ENCODE measurements around the gene OPRPN. TPM values are rescaled to one million over a fixed set of nuclear protein-coding genes. Genes with fewer than 3 reads are reported as not detected.

Gene OPRPN
- total and polyA plus RNA-seq, 4 donors = not detected

GRCh38 chr4:70364002-70364401 lies 33.7 kb upstream of the OPRPN start:
- H3K36me3 ChIP-seq (ENCODE audit: control insufficient read depth in 4 of 4, insufficient read depth in 4 of 4, low read length in 4 of 4) = no peaks in the 10 kb centered on the region
- no peak overlapping the region for H3K27ac ChIP-seq (ENCODE audit: low read depth in 1 of 2, low read length in 1 of 2)
- no peak overlapping the region for H3K9ac ChIP-seq (ENCODE audit: insufficient read depth in 1 of 2, low read length in 2 of 2)
- no peak for ATAC-seq (ENCODE audit: insufficient read depth, low FRiP score)
- H3K27me3 ChIP-seq (ENCODE audit: control insufficient read depth in 3 of 3, insufficient read depth in 3 of 3, low read length in 2 of 3) = no peaks in the 10 kb centered on the region
- no peak for DNase-seq
- H3K4me3 ChIP-seq = no peak overlapping the region
- no peak for TF ChIP-seq CTCF (IDR thresholded peaks at IDR 0.05; ENCODE audit: control extremely low read depth, extremely low read depth)
- no peaks in the 10 kb centered on the region for H3K4me1 ChIP-seq (ENCODE audit: control insufficient read depth in 5 of 5, insufficient read depth in 5 of 5, low read length in 5 of 5)
- 83 to 90% methylated on average over 5 of the region's 5 CpGs for WGBS, 2 donors
- H3K9me3 ChIP-seq (ENCODE audit: control insufficient read depth in 4 of 4, insufficient read depth in 3 of 4, low read length in 3 of 4) = no peaks in the 10 kb centered on the region

GRCh38 chr4:70365479-70365878 lies 32.3 kb upstream of the OPRPN start:
- Histone ChIP-seq H3K4me1 (ENCODE audit: control insufficient read depth in 5 of 5, insufficient read depth in 5 of 5, low read length in 5 of 5) (no peaks in the 10 kb centered on the region), H3K4me3 (no peak overlapping the region), H3K9me3 (ENCODE audit: control insufficient read depth in 4 of 4, insufficient read depth in 3 of 4, low read length in 3 of 4) (no peaks in the 10 kb centered on the region), H3K27ac (ENCODE audit: low read depth in 1 of 2, low read length in 1 of 2) (no peak overlapping the region), H3K9ac (ENCODE audit: insufficient read depth in 1 of 2, low read length in 2 of 2) (no peak overlapping the region), H3K27me3 (ENCODE audit: control insufficient read depth in 3 of 3, insufficient read depth in 3 of 3, low read length in 2 of 3) (no peaks in the 10 kb centered on the region), H3K36me3 (ENCODE audit: control insufficient read depth in 4 of 4, insufficient read depth in 4 of 4, low read length in 4 of 4) (no peaks in the 10 kb centered on the region)
- no peak for ATAC-seq (ENCODE audit: insufficient read depth, low FRiP score)
- WGBS, 2 donors = 46 to 69% methylated on average over 2 of the region's 2 CpGs
- TF ChIP-seq CTCF (IDR thresholded peaks at IDR 0.05; ENCODE audit: control extremely low read depth, extremely low read depth) = no peak
- DNase-seq = peak in 1 of 3 donors; percentile 26

GRCh38 chr4:70367813-70368212 lies 29.9 kb upstream of the OPRPN start:
- TF ChIP-seq CTCF (IDR thresholded peaks at IDR 0.05; ENCODE audit: control extremely low read depth, extremely low read depth) = no peak
- WGBS, 2 donors = 87 to 96% methylated on average over 1 of the region's 1 CpG
- Histone ChIP-seq H3K36me3 (ENCODE audit: control insufficient read depth in 4 of 4, insufficient read depth in 4 of 4, low read length in 4 of 4) (no peaks in the 10 kb centered on the region), H3K9ac (ENCODE audit: insufficient read depth in 1 of 2, low read length in 2 of 2) (no peak overlapping the region), H3K4me3 (no peak overlapping the region), H3K4me1 (ENCODE audit: control insufficient read depth in 5 of 5, insufficient read depth in 5 of 5, low read length in 5 of 5) (no peaks in the 10 kb centered on the region), H3K27me3 (ENCODE audit: control insufficient read depth in 3 of 3, insufficient read depth in 3 of 3, low read length in 2 of 3) (no peaks in the 10 kb centered on the region), H3K9me3 (ENCODE audit: control insufficient read depth in 4 of 4, insufficient read depth in 3 of 4, low read length in 3 of 4) (no peaks in the 10 kb centered on the region), H3K27ac (ENCODE audit: low read depth in 1 of 2, low read length in 1 of 2) (no peak overlapping the region)
- DNase-seq (no peak), ATAC-seq (ENCODE audit: insufficient read depth, low FRiP score) (no peak)

GRCh38 chr4:70371987-70372386 lies 25.8 kb upstream of the OPRPN start:
- Histone ChIP-seq H3K9ac (ENCODE audit: insufficient read depth in 1 of 2, low read length in 2 of 2) (no peak overlapping the region), H3K27ac (ENCODE audit: low read depth in 1 of 2, low read length in 1 of 2) (no peak overlapping the region), H3K27me3 (ENCODE audit: control insufficient read depth in 3 of 3, insufficient read depth in 3 of 3, low read length in 2 of 3) (no peaks in the 10 kb centered on the region), H3K36me3 (ENCODE audit: control insufficient read depth in 4 of 4, insufficient read depth in 4 of 4, low read length in 4 of 4) (no peaks in the 10 kb centered on the region), H3K9me3 (ENCODE audit: control insufficient read depth in 4 of 4, insufficient read depth in 3 of 4, low read length in 3 of 4) (no peaks in the 10 kb centered on the region), H3K4me1 (ENCODE audit: control insufficient read depth in 5 of 5, insufficient read depth in 5 of 5, low read length in 5 of 5) (no peaks in the 10 kb centered on the region), H3K4me3 (no peak overlapping the region)
- ATAC-seq (ENCODE audit: insufficient read depth, low FRiP score) (no peak), DNase-seq (no peak)
- WGBS, 2 donors = 86 to 87% methylated on average over 4 of the region's 4 CpGs
- TF ChIP-seq CTCF (IDR thresholded peaks at IDR 0.05; ENCODE audit: control extremely low read depth, extremely low read depth) = no peak
